GM21390 (cell line): ENCODE measurements around the gene RSPH9.

Source experiments
- ATAC-seq: cut with Tn5 transposase; IDR thresholded peaks from one replicate; pipeline ENCODE4 v1.9.1; 2021; ENCODE audit not compliant: unreplicated experiment

RSPH9 gene

GRCh38 chr6:43644940-43645612 is at the start of gene RSPH9:
Gene RSPH9, plus strand, starts transcription at chr6:43645036. Its CDS starts 63 bp downstream, at chr6:43645099.
- peak; percentile 55 for ATAC-seq

- ATAC-seq, result no peak
Measured at GRCh38 chr6:43600595-43600994, 44.2 kb upstream of the RSPH9 start.

- no peak for ATAC-seq
Measured at GRCh38 chr6:43604174-43604573, 40.7 kb upstream of the RSPH9 start.

- no peak for ATAC-seq
Measured at GRCh38 chr6:43606019-43606418, 38.8 kb upstream of the RSPH9 start.

- no peak for ATAC-seq
Measured at GRCh38 chr6:43608310-43608763, 36.5 kb upstream of the RSPH9 start.

- no peak for ATAC-seq
Measured at GRCh38 chr6:43608807-43609206, 36.0 kb upstream of the RSPH9 start.

- ATAC-seq, result no peak
Measured at GRCh38 chr6:43609402-43609801, 35.4 kb upstream of the RSPH9 start.

- no peak for ATAC-seq
Measured at GRCh38 chr6:43610431-43610830, 34.4 kb upstream of the RSPH9 start.

- ATAC-seq, result no peak
Measured at GRCh38 chr6:43613721-43614395, 31.0 kb upstream of the RSPH9 start.

- no peak for ATAC-seq
Measured at GRCh38 chr6:43614396-43614730, 30.5 kb upstream of the RSPH9 start.

GRCh38 chr6:43616725-43617472 is 27.9 kb upstream of the RSPH9 start:
- no peak for ATAC-seq

- no peak for ATAC-seq
Measured at GRCh38 chr6:43621078-43621835, 23.6 kb upstream of the RSPH9 start.

- ATAC-seq, result no peak
Measured at GRCh38 chr6:43621836-43622180, 23.0 kb upstream of the RSPH9 start.

GRCh38 chr6:43622541-43622940 is 22.3 kb upstream of the RSPH9 start:
- no peak for ATAC-seq

- no peak for ATAC-seq
Measured at GRCh38 chr6:43623880-43624785, 20.7 kb upstream of the RSPH9 start.

GRCh38 chr6:43624786-43625288 is 20.0 kb upstream of the RSPH9 start:
- ATAC-seq, result no peak

- no peak for ATAC-seq
Measured at GRCh38 chr6:43625393-43625992, 19.3 kb upstream of the RSPH9 start.

GRCh38 chr6:43627008-43627825 is 17.6 kb upstream of the RSPH9 start:
- no peak for ATAC-seq
